GM18508 (cell line): ENCODE measurements around the gene NLRP6.
"Not testable (repeated sequence)": the region's sequence is repeated elsewhere in the genome, so short reads cannot be mapped to it uniquely, and the experiment has no call there.

ENCODE experiments used
- ATAC-seq: cut with Tn5 transposase; IDR thresholded peaks from one replicate; pipeline ENCODE4 v1.9.1; 2021; ENCODE audit warnings: moderate number of reproducible peaks; ENCODE audit not compliant: insufficient read depth, unreplicated experiment

NLRP6 gene

GRCh38 chr11:304915-305843 is 27.0 kb downstream of the NLRP6 start:
- ATAC-seq: no peak

GRCh38 chr11:305844-306211 is 27.6 kb downstream of the NLRP6 start:
- ATAC-seq: no peak

- ATAC-seq: no peak
Observed at GRCh38 chr11:306645-307371, 28.6 kb downstream of the NLRP6 start.

GRCh38 chr11:307766-308708 is 29.8 kb downstream of the NLRP6 start, which contains the start of gene IFITM2:
TSS of gene IFITM2 (plus strand) at chr11:307816. CDS start at chr11:308193, 377 bp downstream.
- ATAC-seq: not testable (repeated sequence)

- ATAC-seq: not testable (repeated sequence)
Observed at GRCh38 chr11:308740-309665, 30.8 kb downstream of the NLRP6 start.

GRCh38 chr11:309979-310572 is 31.9 kb downstream of the NLRP6 start:
- not testable (repeated sequence) for ATAC-seq

- ATAC-seq: not testable (repeated sequence)
Observed at GRCh38 chr11:311013-311748, 33.0 kb downstream of the NLRP6 start.

GRCh38 chr11:312092-312816 is 34.0 kb downstream of the NLRP6 start:
- ATAC-seq: no peak

- no peak for ATAC-seq
Observed at GRCh38 chr11:313304-313786, 35.1 kb downstream of the NLRP6 start.

- ATAC-seq: no peak
Observed at GRCh38 chr11:313787-314553, 35.8 kb downstream of the NLRP6 start, which contains the start of gene IFITM1. TSS of gene IFITM1 (plus strand) at chr11:314040. CDS start at chr11:314171, 131 bp downstream.

GRCh38 chr11:314554-314875 is 36.3 kb downstream of the NLRP6 start:
- ATAC-seq: not testable (repeated sequence)

GRCh38 chr11:315051-315481 is 36.9 kb downstream of the NLRP6 start:
- no peak for ATAC-seq

- no peak for ATAC-seq
Observed at GRCh38 chr11:315516-315994, 37.3 kb downstream of the NLRP6 start.

GRCh38 chr11:316031-316701 is 38.0 kb downstream of the NLRP6 start:
- no peak for ATAC-seq

- ATAC-seq: no peak
Observed at GRCh38 chr11:316891-317301, 38.7 kb downstream of the NLRP6 start.
